Coronary artery (tissue), 2 donors: ENCODE results near the gene GNG14.
"Not testable (repeated sequence)": the region's sequence is repeated elsewhere in the genome, so short reads cannot be mapped to it uniquely, and the experiment has no call there.

Experiments
- DNase-seq: peaks from one replicate; pipeline ENCODE4 v3.0.0-alpha.2; 2017; ENCODE audit warnings: low spot score
- H3K27ac ChIP-seq, 2 donors: fragments of 200-600 bp; sonication (generic); one replicate each; pipeline ENCODE4 v1.5.1; 2016 to 2019
- H3K4me3 ChIP-seq: fragments of 200-600 bp; sonication (generic); 2 replicates; pipeline ENCODE4 v1.5.1; 2016; ENCODE audit warnings: mild to moderate bottlenecking, moderate library complexity
- CTCF ChIP-seq: fragments of 200-600 bp; sonication (generic); IDR thresholded peaks from one replicate; pipeline ENCODE4 v1.5.1; 2019; ENCODE audit warnings: antibody characterized with exemption

The GNG14 gene

GRCh38 chr19:12675399-12675798, 12.4 kb upstream of the GNG14 start:
- no peak for DNase-seq
- TF ChIP-seq CTCF = no peak

GRCh38 chr19:12675940-12676339, 11.9 kb upstream of the GNG14 start:
- TF ChIP-seq CTCF = no peak
- Histone ChIP-seq H3K27ac (no peak overlapping the region), H3K4me3 (no peak overlapping the region)
- DNase-seq = no peak

More at GRCh38 chr19:12675399-12675798, 12.4 kb upstream of the GNG14 start:
- Histone ChIP-seq H3K27ac (no peak overlapping the region), H3K4me3 (no peak overlapping the region)

DNA sequence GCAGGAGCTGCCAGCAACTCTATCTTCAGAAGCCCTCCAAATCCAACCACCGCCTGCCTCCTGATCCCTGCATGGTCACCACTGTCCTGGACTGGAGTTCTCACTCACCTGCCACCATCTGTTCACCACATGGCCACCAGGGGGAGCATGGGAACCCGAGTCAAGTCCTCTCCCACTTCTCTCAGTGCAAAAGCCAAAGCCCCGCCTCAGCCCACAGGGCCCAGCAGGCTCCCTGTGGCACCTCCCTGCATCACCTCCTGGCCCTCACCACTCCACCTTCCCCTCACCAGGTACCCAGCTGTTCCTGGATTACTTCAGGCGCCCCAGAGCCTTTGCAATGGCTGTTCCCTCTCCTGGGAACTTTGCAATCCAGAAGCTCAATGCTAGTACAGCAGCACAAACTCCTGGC, 11.4 kb upstream of the GNG14 start:
- peak; percentile 60 for TF ChIP-seq CTCF
- no peak overlapping the region for H3K27ac ChIP-seq

DNA sequence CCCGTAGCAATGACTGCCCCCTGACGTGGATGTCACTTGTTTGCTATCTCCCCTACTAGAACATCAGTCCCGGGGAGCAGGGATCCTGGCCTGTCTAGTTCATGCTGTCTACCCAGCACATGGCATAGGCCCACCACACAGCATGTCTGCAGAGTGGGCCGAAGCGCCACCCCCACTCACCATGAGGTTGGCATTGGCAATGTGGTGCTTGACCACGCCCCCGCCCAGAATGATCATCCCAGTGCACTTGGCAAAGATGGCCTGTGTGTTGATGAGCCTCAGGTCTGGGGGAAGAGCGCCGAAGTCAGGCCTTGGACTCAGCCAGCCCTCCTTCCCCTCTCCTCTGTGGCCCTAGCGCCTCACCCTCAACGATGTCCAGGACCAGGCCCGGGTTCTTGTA, 10.9 kb upstream of the GNG14 start:
- H3K27ac ChIP-seq = no peak overlapping the region
- no peak for DNase-seq
- no peak for TF ChIP-seq CTCF
- H3K4me3 ChIP-seq = no peak overlapping the region

More for the DNA sequence above, 11.4 kb upstream of the GNG14 start:
- no peak overlapping the region for H3K4me3 ChIP-seq
- DNase-seq = no peak

- H3K4me3 ChIP-seq, H3K27ac ChIP-seq, DNase-seq: not testable (repeated sequence)
These were observed 9.8 kb upstream of the GNG14 start for GRCh38 chr19:12678039-12678438.

- DNase-seq = no peak
- TF ChIP-seq CTCF = no peak
- H3K4me3 ChIP-seq = no peak overlapping the region
- no peak overlapping the region for H3K27ac ChIP-seq
These were observed 7.8 kb upstream of the GNG14 start for GRCh38 chr19:12680034-12680433.

DNA sequence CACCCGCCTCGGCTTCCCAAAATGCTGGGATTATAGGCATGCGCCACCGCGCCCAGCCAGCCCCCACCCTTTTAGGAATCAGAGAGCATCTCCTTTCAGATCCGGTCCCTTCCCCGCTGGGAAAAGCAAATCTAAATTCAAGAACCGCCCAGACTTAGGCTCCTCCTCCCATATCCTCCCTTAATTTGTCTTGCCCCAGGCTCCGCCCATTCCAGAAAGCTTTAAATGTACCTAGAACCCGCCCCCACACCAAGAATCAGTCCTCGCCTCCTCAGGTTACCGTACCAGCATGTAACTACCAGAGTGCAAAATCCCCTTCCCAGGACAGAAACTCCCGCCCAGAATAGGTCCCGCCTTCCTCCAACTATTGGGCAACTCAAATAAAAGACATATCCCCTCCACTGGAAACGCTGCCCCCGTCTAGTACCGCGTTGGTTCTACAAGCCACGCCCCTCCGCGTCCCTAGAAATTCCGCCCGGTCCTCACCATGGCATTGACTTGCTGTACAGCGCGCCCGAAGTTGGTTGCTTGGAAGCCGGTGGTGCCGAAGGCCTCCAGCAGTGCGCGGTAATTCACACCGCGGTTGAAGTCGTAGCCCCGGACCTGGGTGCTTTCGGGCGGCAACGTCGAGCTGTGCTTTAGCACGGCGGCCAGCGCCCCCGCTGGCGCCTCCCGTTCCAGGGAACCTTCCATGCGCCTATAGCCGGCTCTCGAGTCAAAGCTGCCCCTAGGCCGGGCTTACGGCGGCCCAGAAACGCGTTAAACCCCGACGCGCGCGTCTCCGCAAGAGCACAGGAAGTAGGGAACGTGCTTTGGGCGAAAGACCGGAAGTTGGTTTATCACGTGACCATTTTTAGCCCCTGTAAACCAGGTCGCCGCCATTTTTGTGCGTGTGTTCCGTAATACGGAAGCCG, 6.5 kb upstream of the GNG14 start, which contains the start of gene DHPS:
DHPS (minus strand) TSS at position 807 of the 914 bp plus-strand sequence; CDS start at position 693, 114 bp downstream.
- peak; percentile 92 for DNase-seq
- H3K27ac ChIP-seq = peak within 1 kb of the TSS; percentile 90 to 95
- no peak for TF ChIP-seq CTCF
- peak within 1 kb of the TSS; percentile 86 for H3K4me3 ChIP-seq
